Activated CD4-positive, alpha-beta T cell treated with anti-CD3 and anti-CD28 coated beads, Interleukin-2, amount 10 ng/mL, durations not matched to agents 24 days and 14 days (primary cell): Measurements from ENCODE around the gene PLD1. TPM values are rescaled to one million over a fixed set of nuclear protein-coding genes. Genes with fewer than 3 reads are reported as not detected.

Experiments
- DNase-seq: peaks from one replicate; pipeline ENCODE4 v3.0.0; 2022
- H3K27ac Mint-ChIP-seq: one replicate; pipeline ENCODE4 v1.8.0; 2022; ENCODE audit warnings: mild to moderate bottlenecking, mixed read lengths
- H3K27me3 Mint-ChIP-seq: one replicate; pipeline ENCODE4 v1.8.0; 2022; ENCODE audit warnings: mixed read lengths
- H3K36me3 Mint-ChIP-seq: one replicate; pipeline ENCODE4 v1.8.0; 2022; ENCODE audit warnings: low read depth, mild to moderate bottlenecking, mixed read lengths
- H3K4me1 Mint-ChIP-seq: one replicate; pipeline ENCODE4 v1.8.0; 2021; ENCODE audit warnings: mixed read lengths
- H3K4me3 Mint-ChIP-seq: one replicate; pipeline ENCODE4 v1.8.0; 2022; ENCODE audit warnings: mild to moderate bottlenecking, moderate library complexity, mixed read lengths
- H3K9me3 Mint-ChIP-seq: one replicate; pipeline ENCODE4 v1.8.0; 2021; ENCODE audit warnings: mixed read lengths
- intact Hi-C: fragments of 100-400 bp; cut with micrococcal nuclease; formaldehyde crosslinking; loops from one replicate; pipeline ENCODE4 v1.15.1; 2023
- total RNA-seq: library from RNA; stranded (reverse); gene quantifications from 2 replicates; pipeline ENCODE4 v1.2.3, GENCODE V29; 2022

Gene PLD1
- total RNA-seq, 1 donor from 2014 or later = 0.09 TPM

DNA sequence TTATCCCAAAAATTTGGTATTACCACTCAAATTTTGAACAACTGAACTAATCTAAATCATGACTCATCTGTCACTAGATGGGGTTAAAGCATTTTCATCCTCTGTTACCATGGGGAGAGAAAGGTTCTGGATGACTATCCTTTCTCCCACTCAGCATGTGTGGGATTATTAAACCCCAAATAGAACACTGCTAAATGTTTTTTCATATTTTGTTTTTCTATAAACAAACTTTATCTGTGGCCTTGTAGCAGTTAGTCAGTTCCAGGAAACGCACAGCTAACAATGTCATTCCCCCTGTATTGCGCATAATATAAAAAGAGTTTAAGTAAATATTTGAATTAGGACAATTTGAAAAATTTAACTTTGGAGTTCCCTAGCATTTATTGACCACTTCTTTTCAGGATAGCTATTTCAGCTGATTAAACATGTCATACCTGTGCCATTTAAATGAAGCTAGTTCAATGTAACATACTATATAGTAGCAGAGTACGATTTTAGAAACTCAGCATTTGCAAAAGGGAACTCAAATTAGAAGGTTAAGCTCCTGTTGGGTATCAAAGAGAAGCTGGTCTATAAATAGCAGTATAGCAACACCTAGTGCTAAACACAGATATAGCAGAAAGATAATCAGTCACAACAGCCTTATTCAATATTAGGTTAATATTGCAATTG is 23.6 kb upstream of the PLD1 start:
- Mint-ChIP-seq H3K4me1 (peaks cover 6% of the 10 kb centered on the region), H3K27ac (no peak overlapping the region), H3K4me3 (no peak overlapping the region), H3K9me3 (no peaks in the 10 kb centered on the region), H3K36me3 (no peaks in the 10 kb centered on the region), H3K27me3 (peaks cover 40% of the 10 kb centered on the region)
- intact Hi-C loops = loop anchor here (5.0 kb wide), 1 partner anchor 132 kb away; no protein-coding TSS in a partner anchor
- DNase-seq = no peak

DNA sequence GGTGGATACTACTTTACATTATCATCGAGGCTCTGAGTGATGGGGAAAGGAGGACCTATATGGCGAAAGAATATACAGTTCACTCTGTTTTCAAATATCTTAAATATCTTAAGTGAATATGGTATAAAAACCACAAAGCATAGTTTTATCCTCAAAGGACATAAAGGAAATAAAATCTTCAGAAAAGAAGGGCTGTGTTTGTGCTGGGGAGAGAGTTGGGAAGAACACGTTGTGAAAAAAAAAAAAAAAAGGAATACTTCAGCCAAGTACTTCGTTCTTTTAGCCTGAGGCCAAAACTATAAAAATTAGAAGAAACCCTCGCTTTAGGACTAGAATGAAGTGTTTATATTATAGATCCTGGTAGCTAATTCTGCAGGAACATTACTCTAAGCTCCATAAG is 22.7 kb upstream of the PLD1 start:
- peaks cover 3% of the 10 kb centered on the region for H3K4me1 Mint-ChIP-seq
- no peaks in the 10 kb centered on the region for H3K36me3 Mint-ChIP-seq
- H3K9me3 Mint-ChIP-seq = no peaks in the 10 kb centered on the region
- intact Hi-C loops = loop anchor here (5.0 kb wide), 1 partner anchor 131 kb away; no protein-coding TSS in a partner anchor
- DNase-seq = no peak
- H3K4me3 Mint-ChIP-seq = no peak overlapping the region
- H3K27ac Mint-ChIP-seq = no peak overlapping the region
- H3K27me3 Mint-ChIP-seq = peaks cover 36% of the 10 kb centered on the region

- Mint-ChIP-seq H3K9me3 (no peaks in the 10 kb centered on the region), H3K36me3 (no peaks in the 10 kb centered on the region), H3K27me3 (peaks cover 40% of the 10 kb centered on the region), H3K4me3 (no peak overlapping the region), H3K4me1 (peaks cover 7% of the 10 kb centered on the region), H3K27ac (no peak overlapping the region)
- intact Hi-C loops = loop anchor here (5.0 kb wide), 1 partner anchor 130 kb away; no protein-coding TSS in a partner anchor
- no peak for DNase-seq
Observed at GRCh38 chr3:171831936-171832335, 21.7 kb upstream of the PLD1 start.

DNA sequence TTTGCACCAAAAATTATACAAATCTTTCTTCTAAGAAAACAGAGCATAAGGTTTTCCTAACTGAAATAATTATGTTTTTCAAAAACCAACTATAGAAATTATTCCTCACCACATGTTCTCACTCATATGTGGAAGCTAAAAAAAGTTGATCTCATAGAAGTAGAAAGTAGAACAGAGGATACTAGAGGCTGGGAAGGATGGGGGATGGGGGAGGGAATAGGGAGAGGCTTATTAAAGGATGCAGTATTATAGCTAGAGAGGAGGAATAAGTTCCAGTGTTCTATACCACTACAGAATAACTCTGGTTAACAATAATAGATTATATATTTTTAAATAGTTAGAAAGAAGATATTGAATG is 20.2 kb upstream of the PLD1 start:
- peaks cover 7% of the 10 kb centered on the region for H3K4me1 Mint-ChIP-seq
- no peak overlapping the region for H3K4me3 Mint-ChIP-seq
- no peaks in the 10 kb centered on the region for H3K9me3 Mint-ChIP-seq
- intact Hi-C loops = loop anchor here (5.0 kb wide), 1 partner anchor 128 kb away; no protein-coding TSS in a partner anchor
- no peaks in the 10 kb centered on the region for H3K36me3 Mint-ChIP-seq
- no peak for DNase-seq
- peaks cover 41% of the 10 kb centered on the region for H3K27me3 Mint-ChIP-seq
- no peak overlapping the region for H3K27ac Mint-ChIP-seq

GRCh38 chr3:171829841-171830517 is 19.7 kb upstream of the PLD1 start:
- Mint-ChIP-seq H3K4me1 (peaks cover 7% of the 10 kb centered on the region), H3K27me3 (peaks cover 44% of the 10 kb centered on the region), H3K9me3 (no peaks in the 10 kb centered on the region), H3K4me3 (no peak overlapping the region), H3K36me3 (no peaks in the 10 kb centered on the region), H3K27ac (no peak overlapping the region)
- intact Hi-C loops = loop anchor here (5.0 kb wide), 1 partner anchor 128 kb away; no protein-coding TSS in a partner anchor
- DNase-seq = peak; percentile 61

DNA sequence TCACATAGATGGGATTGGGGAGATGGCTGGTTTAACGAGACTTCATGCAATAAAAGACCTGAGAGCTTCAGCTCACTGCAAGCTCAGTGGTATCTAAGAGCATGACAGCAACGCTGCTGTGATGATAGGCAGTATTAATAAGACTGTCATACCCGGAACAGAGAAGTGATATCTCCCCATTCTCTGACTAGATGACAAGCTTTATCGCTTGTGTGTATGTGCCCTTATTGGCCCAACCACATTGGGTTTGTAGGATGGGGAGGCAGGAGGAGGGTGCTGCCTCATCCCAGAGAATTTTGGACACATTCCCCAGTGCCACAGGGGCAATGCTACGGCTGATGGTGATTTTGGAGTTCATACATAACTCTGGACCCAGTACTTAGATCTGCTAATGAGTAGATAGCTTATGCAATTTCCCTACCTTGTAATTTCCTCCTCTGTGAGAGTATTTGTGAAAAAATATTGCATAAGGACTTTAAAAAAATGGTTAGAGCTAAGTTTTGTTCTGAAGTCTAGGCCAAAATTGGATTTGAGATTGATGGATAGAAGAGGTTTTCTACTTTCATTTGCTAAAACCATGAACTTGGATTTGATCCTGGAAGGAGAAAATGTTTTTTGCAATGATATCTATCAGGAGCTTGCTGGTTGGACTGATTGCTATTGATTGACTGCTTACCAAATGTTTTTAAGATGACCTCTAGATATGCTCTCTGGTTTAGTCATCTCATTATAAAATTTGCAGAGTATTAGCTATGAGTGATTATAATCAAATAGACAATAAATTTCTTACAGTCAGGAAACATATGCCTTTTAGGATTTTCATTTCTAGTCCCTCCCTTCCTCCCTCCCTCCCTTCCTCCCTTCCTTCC is 18.9 kb upstream of the PLD1 start:
- Mint-ChIP-seq H3K27me3 (peaks cover 44% of the 10 kb centered on the region), H3K36me3 (no peaks in the 10 kb centered on the region), H3K4me3 (no peak overlapping the region), H3K9me3 (no peaks in the 10 kb centered on the region), H3K27ac (no peak overlapping the region), H3K4me1 (peaks cover 7% of the 10 kb centered on the region)
- DNase-seq = no peak
- intact Hi-C loops = no loop called here

- no peak overlapping the region for H3K4me3 Mint-ChIP-seq
- peaks cover 7% of the 10 kb centered on the region for H3K4me1 Mint-ChIP-seq
Observed at GRCh38 chr3:171827836-171828458, 17.7 kb upstream of the PLD1 start.

GRCh38 chr3:171827385-171827784 is 17.1 kb upstream of the PLD1 start:
- Mint-ChIP-seq H3K4me3 (no peak overlapping the region), H3K4me1 (peaks cover 7% of the 10 kb centered on the region), H3K36me3 (no peaks in the 10 kb centered on the region), H3K9me3 (no peaks in the 10 kb centered on the region), H3K27me3 (peaks cover 39% of the 10 kb centered on the region), H3K27ac (no peak overlapping the region)
- no peak for DNase-seq
- intact Hi-C loops = no loop called here

More at GRCh38 chr3:171827836-171828458, 17.7 kb upstream of the PLD1 start:
- Mint-ChIP-seq H3K27me3 (peaks cover 45% of the 10 kb centered on the region), H3K9me3 (no peaks in the 10 kb centered on the region), H3K36me3 (no peaks in the 10 kb centered on the region), H3K27ac (no peak overlapping the region)
- no peak for DNase-seq
- intact Hi-C loops = no loop called here

DNA sequence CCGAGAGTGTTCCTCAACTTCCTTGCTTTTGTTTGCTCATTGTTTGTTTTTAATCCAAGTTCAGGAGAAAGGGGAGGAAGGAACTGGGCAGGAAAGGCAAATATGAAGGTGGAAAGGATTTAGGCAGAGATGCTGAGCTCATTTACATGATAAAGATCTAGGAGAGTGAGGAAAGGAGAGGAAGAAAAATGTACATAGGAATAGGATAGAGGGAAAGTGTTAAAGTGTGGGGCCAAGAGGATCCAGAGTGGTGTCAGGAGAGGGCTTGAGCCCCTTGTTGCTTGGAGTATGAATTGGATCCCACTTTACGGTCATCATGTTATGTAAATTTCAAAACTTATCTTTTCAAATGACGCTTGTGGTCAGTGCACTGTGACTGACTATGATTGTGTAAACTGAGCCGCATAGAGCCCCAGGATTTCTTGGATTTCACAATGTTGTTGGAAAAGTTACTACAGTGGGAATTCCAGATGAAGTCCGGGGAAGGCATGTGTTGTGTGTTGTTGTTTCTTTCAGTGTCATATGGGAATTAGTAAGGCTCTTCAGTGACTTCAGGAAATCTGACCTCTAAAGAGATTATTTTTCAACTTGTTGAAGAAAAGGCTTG is 15.0 kb upstream of the PLD1 start:
- H3K27me3 Mint-ChIP-seq = peaks cover 41% of the 10 kb centered on the region
- no peaks in the 10 kb centered on the region for H3K36me3 Mint-ChIP-seq
- no peaks in the 10 kb centered on the region for H3K9me3 Mint-ChIP-seq
- no peak overlapping the region for H3K27ac Mint-ChIP-seq
- no peak overlapping the region for H3K4me3 Mint-ChIP-seq
- H3K4me1 Mint-ChIP-seq = peaks cover 16% of the 10 kb centered on the region
- DNase-seq = no peak
- intact Hi-C loops = no loop called here

- Mint-ChIP-seq H3K4me3 (no peak overlapping the region), H3K9me3 (no peaks in the 10 kb centered on the region), H3K27me3 (peaks cover 39% of the 10 kb centered on the region), H3K27ac (no peak overlapping the region), H3K36me3 (no peaks in the 10 kb centered on the region), H3K4me1 (peaks cover 16% of the 10 kb centered on the region)
- intact Hi-C loops = no loop called here
- no peak for DNase-seq
Observed at GRCh38 chr3:171824824-171825221, 14.5 kb upstream of the PLD1 start.

GRCh38 chr3:171824116-171824515 is 13.8 kb upstream of the PLD1 start:
- intact Hi-C loops = no loop called here
- H3K9me3 Mint-ChIP-seq = no peaks in the 10 kb centered on the region
- no peak overlapping the region for H3K4me3 Mint-ChIP-seq
- peaks cover 14% of the 10 kb centered on the region for H3K4me1 Mint-ChIP-seq
- no peaks in the 10 kb centered on the region for H3K36me3 Mint-ChIP-seq
- DNase-seq = no peak
- H3K27ac Mint-ChIP-seq = no peak overlapping the region
- peaks cover 34% of the 10 kb centered on the region for H3K27me3 Mint-ChIP-seq

- no peak overlapping the region for H3K4me3 Mint-ChIP-seq
- peaks cover 27% of the 10 kb centered on the region for H3K27me3 Mint-ChIP-seq
- DNase-seq = no peak
- peaks cover 12% of the 10 kb centered on the region for H3K4me1 Mint-ChIP-seq
- H3K9me3 Mint-ChIP-seq = no peaks in the 10 kb centered on the region
- intact Hi-C loops = no loop called here
- no peaks in the 10 kb centered on the region for H3K36me3 Mint-ChIP-seq
- H3K27ac Mint-ChIP-seq = no peak overlapping the region
Observed at GRCh38 chr3:171822431-171823106, 12.3 kb upstream of the PLD1 start.
